MV-4-11 (cell line): ENCODE results near the gene SLC2A6.

Experiments used
- DNase-seq: peaks from one replicate; lab custom pipeline; 2025; lab: John Stamatoyannopoulos, UW

Gene SLC2A6

GRCh38 chr9:133515615-133516255 is 36.8 kb upstream of the SLC2A6 start:
- DNase-seq: no peak

- no peak for DNase-seq
Measured at GRCh38 chr9:133515240-133515610, 36.3 kb upstream of the SLC2A6 start.

- DNase-seq: no peak
Measured at GRCh38 chr9:133514460-133515239, 35.8 kb upstream of the SLC2A6 start.

- DNase-seq: no peak
Measured at GRCh38 chr9:133513214-133514100, 34.6 kb upstream of the SLC2A6 start.

GRCh38 chr9:133512253-133513213 is 33.6 kb upstream of the SLC2A6 start:
- no peak for DNase-seq

- no peak for DNase-seq
Measured at GRCh38 chr9:133511607-133512006, 32.7 kb upstream of the SLC2A6 start.

GRCh38 chr9:133510926-133511505 is 32.1 kb upstream of the SLC2A6 start:
- DNase-seq: no peak

GRCh38 chr9:133509179-133510083 is 30.5 kb upstream of the SLC2A6 start:
- DNase-seq: no peak

GRCh38 chr9:133508046-133508445 is 29.1 kb upstream of the SLC2A6 start:
- DNase-seq: no peak

- DNase-seq: no peak
Measured at GRCh38 chr9:133507246-133507965, 28.5 kb upstream of the SLC2A6 start.

- no peak for DNase-seq
Measured at GRCh38 chr9:133506653-133507038, 27.7 kb upstream of the SLC2A6 start.

- no peak for DNase-seq
Measured at GRCh38 chr9:133505901-133506652, 27.2 kb upstream of the SLC2A6 start.

- no peak for DNase-seq
Measured at GRCh38 chr9:133505186-133505830, 26.4 kb upstream of the SLC2A6 start.

- DNase-seq: no peak
Measured at GRCh38 chr9:133502112-133502511, 23.2 kb upstream of the SLC2A6 start.

GRCh38 chr9:133499892-133500270 is 21.0 kb upstream of the SLC2A6 start:
- no peak for DNase-seq

- no peak for DNase-seq
Measured at GRCh38 chr9:133499132-133499891, 20.4 kb upstream of the SLC2A6 start.
